GM23338 (cell line): ENCODE measurements around the gene MYO7B.

ENCODE experiments used
- CREB1 ChIP-seq: fragments of 250-450 bp; sonication (Bioruptor Pico); IDR thresholded peaks from 2 replicates; pipeline ENCODE4 v1.5.0; 2020; ENCODE audit warnings: low read depth, mild to moderate bottlenecking, moderate library complexity
- CTCF ChIP-seq, 2 experiments: fragments of 200-600 bp in 1 of 2; sonication (generic) in 1 of 2; conservative IDR thresholded peaks; 2 replicates each; pipeline versions ENCODE4 v1.5.1 to v1.6.1; 2016 to 2017; ENCODE audit warnings: antibody characterized with exemption in 2 of 2, low read depth in 2 of 2, mild to moderate bottlenecking in 2 of 2, moderate library complexity in 1 of 2
- ETS1 ChIP-seq: IDR thresholded peaks from 2 replicates; pipeline ENCODE4 v1.6.1; 2016; ENCODE audit warnings: antibody characterized with exemption
- EZH2 ChIP-seq: fragments of 200-600 bp; sonication (generic); IDR thresholded peaks from one replicate; pipeline ENCODE4 v1.8.0; 2017; ENCODE audit warnings: antibody characterized with exemption, mild to moderate bottlenecking, low read depth; ENCODE audit not compliant: unreplicated experiment
- EZH2phosphoT487 ChIP-seq: fragments of 200-600 bp; sonication (generic); IDR thresholded peaks from one replicate; pipeline ENCODE4 v1.8.1; 2018; ENCODE audit warnings: antibody characterized with exemption; ENCODE audit not compliant: unreplicated experiment
- JUNB ChIP-seq: IDR thresholded peaks from one replicate; pipeline ENCODE4 v1.6.1; 2016; ENCODE audit warnings: antibody characterized with exemption; ENCODE audit not compliant: unreplicated experiment
- NANOG ChIP-seq: IDR thresholded peaks from 2 replicates; pipeline ENCODE4 v1.6.1; 2016; ENCODE audit warnings: antibody characterized with exemption, borderline replicate concordance
- POLR2AphosphoS5 ChIP-seq: IDR thresholded peaks from 2 replicates; pipeline ENCODE4 v1.6.1; 2016; ENCODE audit warnings: antibody characterized with exemption, low read depth
- REST ChIP-seq: IDR thresholded peaks from one replicate; pipeline ENCODE4 v1.6.1; 2018; ENCODE audit warnings: antibody characterized with exemption; ENCODE audit not compliant: unreplicated experiment
- STAT1 ChIP-seq: IDR thresholded peaks from one replicate; pipeline ENCODE4 v1.6.1; 2016; ENCODE audit warnings: antibody characterized with exemption; ENCODE audit not compliant: unreplicated experiment
- ZNF114 ChIP-seq: fragments of 250-450 bp; sonication (Bioruptor Pico); IDR thresholded peaks from 2 replicates; pipeline ENCODE4 v1.5.0; 2020; ENCODE audit warnings: mild to moderate bottlenecking, moderate library complexity
- ZNF331 ChIP-seq: fragments of 250-450 bp; sonication (Bioruptor Pico); IDR thresholded peaks from 2 replicates; pipeline ENCODE4 v1.5.0; 2020; ENCODE audit warnings: low read depth, mild to moderate bottlenecking, moderate library complexity
- ZNF462 ChIP-seq: fragments of 250-450 bp; sonication (Bioruptor Pico); IDR thresholded peaks from 2 replicates; pipeline ENCODE4 v1.5.0; 2020; ENCODE audit warnings: mild to moderate bottlenecking, moderate library complexity

- TF ChIP-seq CTCF (conservative IDR thresholded peaks at IDR 0.05; ENCODE audit: low read depth in 2 of 2) (no peak), ETS1 (no peak), REST (no peak), EZH2 (no peak), POLR2AphosphoS5 (no peak), NANOG (no peak), EZH2phosphoT487 (no peak), ZNF114 (CRISPR knock-in tag) (no peak), CREB1 (CRISPR knock-in tag) (no peak), JUNB (no peak), STAT1 (no peak), ZNF462 (no peak), ZNF331 (CRISPR knock-in tag) (no peak)
Measured at GRCh38 chr2:127629637-127630036, 94.2 kb downstream of the MYO7B start.
